NOMO-1 treated with DMSO at 0.1 percent for 48 hours (cell line): ENCODE measurements around the gene PDE11A.

Experiments used
- DNase-seq: peaks from one replicate; lab custom pipeline; 2025; ENCODE audit not compliant: unreplicated experiment; lab: John Stamatoyannopoulos, UW

Gene PDE11A

GRCh38 chr2:177730363-177730762 lies 342.2 kb downstream of the PDE11A start:
- no peak for DNase-seq

- DNase-seq, result no peak
Observed at GRCh38 chr2:177728920-177729319, 343.7 kb downstream of the PDE11A start.

- no peak for DNase-seq
Observed at GRCh38 chr2:177728399-177728765, 344.2 kb downstream of the PDE11A start.

GRCh38 chr2:177727577-177728398 lies 344.8 kb downstream of the PDE11A start:
- DNase-seq, result no peak

- no peak for DNase-seq
Observed at GRCh38 chr2:177726931-177727348, 345.6 kb downstream of the PDE11A start.

- DNase-seq, result peak; percentile 23
Observed at GRCh38 chr2:177724398-177725287, 347.9 kb downstream of the PDE11A start.

- DNase-seq, result no peak
Observed at GRCh38 chr2:177723235-177723634, 349.3 kb downstream of the PDE11A start.

GRCh38 chr2:177721818-177722567 lies 350.6 kb downstream of the PDE11A start:
- DNase-seq, result no peak

GRCh38 chr2:177721087-177721486 lies 351.5 kb downstream of the PDE11A start:
- DNase-seq, result no peak

- no peak for DNase-seq
Observed at GRCh38 chr2:177717831-177718618, 354.6 kb downstream of the PDE11A start.

GRCh38 chr2:177716484-177716883 lies 356.1 kb downstream of the PDE11A start:
- no peak for DNase-seq

GRCh38 chr2:177715771-177716170 lies 356.8 kb downstream of the PDE11A start:
- no peak for DNase-seq

GRCh38 chr2:177714704-177715103 lies 357.9 kb downstream of the PDE11A start:
- no peak for DNase-seq

GRCh38 chr2:177712462-177712861 lies 360.1 kb downstream of the PDE11A start:
- DNase-seq, result peak; percentile 3

- DNase-seq, result no peak
Observed at GRCh38 chr2:177711483-177712265, 360.9 kb downstream of the PDE11A start.

- no peak for DNase-seq
Observed at GRCh38 chr2:177710889-177711288, 361.7 kb downstream of the PDE11A start.

- no peak for DNase-seq
Observed at GRCh38 chr2:177709986-177710401, 362.6 kb downstream of the PDE11A start.

- no peak for DNase-seq
Observed at GRCh38 chr2:177708660-177709444, 363.7 kb downstream of the PDE11A start.

- no peak for DNase-seq
Observed at GRCh38 chr2:177708106-177708505, 364.5 kb downstream of the PDE11A start.
